ENCODE results near the gene JUN.

GRCh38 chr1:58816747-58817221 lies 32.9 kb upstream of the JUN start:
- TF ChIP-seq CTCF (IDR thresholded peaks at IDR 0.05): no peak
- no peak for TF ChIP-seq SP1 (CRISPR knock-in tag; conservative IDR thresholded peaks at IDR 0.05)
- no peak for TF ChIP-seq JUN (CRISPR knock-in tag; IDR thresholded peaks at IDR 0.05)
- TF ChIP-seq MAX (CRISPR knock-in tag; IDR thresholded peaks at IDR 0.05): no peak
- TF ChIP-seq, protein P1, sequence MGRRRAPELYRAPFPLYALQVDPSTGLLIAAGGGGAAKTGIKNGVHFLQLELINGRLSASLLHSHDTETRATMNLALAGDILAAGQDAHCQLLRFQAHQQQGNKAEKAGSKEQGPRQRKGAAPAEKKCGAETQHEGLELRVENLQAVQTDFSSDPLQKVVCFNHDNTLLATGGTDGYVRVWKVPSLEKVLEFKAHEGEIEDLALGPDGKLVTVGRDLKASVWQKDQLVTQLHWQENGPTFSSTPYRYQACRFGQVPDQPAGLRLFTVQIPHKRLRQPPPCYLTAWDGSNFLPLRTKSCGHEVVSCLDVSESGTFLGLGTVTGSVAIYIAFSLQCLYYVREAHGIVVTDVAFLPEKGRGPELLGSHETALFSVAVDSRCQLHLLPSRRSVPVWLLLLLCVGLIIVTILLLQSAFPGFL (CRISPR knock-in tag; IDR thresholded peaks at IDR 0.05; ENCODE audit: borderline replicate concordance): no peak
- TF ChIP-seq, protein P2, sequence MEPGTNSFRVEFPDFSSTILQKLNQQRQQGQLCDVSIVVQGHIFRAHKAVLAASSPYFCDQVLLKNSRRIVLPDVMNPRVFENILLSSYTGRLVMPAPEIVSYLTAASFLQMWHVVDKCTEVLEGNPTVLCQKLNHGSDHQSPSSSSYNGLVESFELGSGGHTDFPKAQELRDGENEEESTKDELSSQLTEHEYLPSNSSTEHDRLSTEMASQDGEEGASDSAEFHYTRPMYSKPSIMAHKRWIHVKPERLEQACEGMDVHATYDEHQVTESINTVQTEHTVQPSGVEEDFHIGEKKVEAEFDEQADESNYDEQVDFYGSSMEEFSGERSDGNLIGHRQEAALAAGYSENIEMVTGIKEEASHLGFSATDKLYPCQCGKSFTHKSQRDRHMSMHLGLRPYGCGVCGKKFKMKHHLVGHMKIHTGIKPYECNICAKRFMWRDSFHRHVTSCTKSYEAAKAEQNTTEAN (CRISPR knock-in tag; IDR thresholded peaks at IDR 0.05): no peak
- TF ChIP-seq, protein P3, sequence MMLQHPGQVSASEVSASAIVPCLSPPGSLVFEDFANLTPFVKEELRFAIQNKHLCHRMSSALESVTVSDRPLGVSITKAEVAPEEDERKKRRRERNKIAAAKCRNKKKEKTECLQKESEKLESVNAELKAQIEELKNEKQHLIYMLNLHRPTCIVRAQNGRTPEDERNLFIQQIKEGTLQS (CRISPR knock-in tag; conservative IDR thresholded peaks at IDR 0.05): no peak
- no peak for TF ChIP-seq ATF2 (CRISPR knock-in tag; IDR thresholded peaks at IDR 0.05; ENCODE audit: borderline replicate concordance, low read depth)
- TF ChIP-seq E2F1 (CRISPR knock-in tag; IDR thresholded peaks at IDR 0.05): no peak
- TF ChIP-seq, protein P4, sequence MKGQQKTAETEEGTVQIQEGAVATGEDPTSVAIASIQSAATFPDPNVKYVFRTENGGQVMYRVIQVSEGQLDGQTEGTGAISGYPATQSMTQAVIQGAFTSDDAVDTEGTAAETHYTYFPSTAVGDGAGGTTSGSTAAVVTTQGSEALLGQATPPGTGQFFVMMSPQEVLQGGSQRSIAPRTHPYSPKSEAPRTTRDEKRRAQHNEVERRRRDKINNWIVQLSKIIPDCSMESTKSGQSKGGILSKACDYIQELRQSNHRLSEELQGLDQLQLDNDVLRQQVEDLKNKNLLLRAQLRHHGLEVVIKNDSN (CRISPR knock-in tag; IDR thresholded peaks at IDR 0.05): no peak
